Caco-2 (cell line): Measurements from ENCODE around the gene RPL35A. TPM values are rescaled to one million over a fixed set of nuclear protein-coding genes. Genes with fewer than 3 reads are reported as not detected.
"Not testable (repeated sequence)": the region's sequence is repeated elsewhere in the genome, so short reads cannot be mapped to it uniquely, and the experiment has no call there.

ENCODE experiments used
- BruUV-seq: library from RNA; stranded (reverse); fragments of 400-500 nt; replicated peaks from 2 replicates; lab custom pipeline; 2021; lab: Mats Ljungman, UMichigan
- CTCF ChIA-PET: fragments of 300-600 bp; sonication (Branson Sonifier 250); formaldehyde crosslinking; loops from one replicate; lab custom pipeline; 2022; ENCODE audit warnings: antibody characterized with exemption; lab: Charles Lee
- POLR2A ChIA-PET: fragments of 300-600 bp; sonication (Branson Sonifier 250); formaldehyde crosslinking; loops from one replicate; lab custom pipeline; 2022; ENCODE audit warnings: antibody characterized with exemption; lab: Charles Lee
- DNase-seq, 2 experiments: peaks; one replicate each; pipeline versions ENCODE4 v3.0.0 to v3.0.0-alpha.2; 2020 to 2022
- H3K27me3 ChIP-seq: replicated peaks from 2 replicates; pipeline ENCODE4 v1.6.0; 2011; ENCODE audit warnings: low read length; ENCODE audit not compliant: control insufficient read depth, insufficient read depth
- H3K36me3 ChIP-seq: 2 replicates; pipeline ENCODE4 v1.5.1; 2011; ENCODE audit warnings: low read length; ENCODE audit not compliant: control insufficient read depth, insufficient read depth
- H3K4me1 ChIP-seq: fragments of 250-450 bp; sonication (Bioruptor Pico); 2 replicates; pipeline ENCODE4 v1.5.1; 2020; ENCODE audit warnings: mild to moderate bottlenecking
- H3K4me3 ChIP-seq: 2 replicates; pipeline ENCODE4 v1.5.1; 2011; ENCODE audit warnings: low read depth, mild to moderate bottlenecking, control low read depth, low read length
- H3K9me3 ChIP-seq: fragments of 250-450 bp; sonication (Bioruptor Pico); 2 replicates; pipeline ENCODE4 v1.5.1; 2020; ENCODE audit warnings: mild to moderate bottlenecking, moderate library complexity
- H3K27ac Mint-ChIP-seq: one replicate; pipeline ENCODE4 v1.8.0; 2022; ENCODE audit warnings: mixed read lengths; ENCODE audit not compliant: unreplicated experiment
- H3K27me3 Mint-ChIP-seq: one replicate; pipeline ENCODE4 v1.8.0; 2022; ENCODE audit warnings: mixed read lengths; ENCODE audit not compliant: insufficient read depth, unreplicated experiment
- H3K36me3 Mint-ChIP-seq: one replicate; pipeline ENCODE4 v1.8.0; 2022; ENCODE audit warnings: mild to moderate bottlenecking, mixed read lengths; ENCODE audit not compliant: insufficient read depth, unreplicated experiment
- H3K4me1 Mint-ChIP-seq: one replicate; pipeline ENCODE4 v1.8.0; 2022; ENCODE audit warnings: low read depth, mixed read lengths; ENCODE audit not compliant: unreplicated experiment
- H3K4me3 Mint-ChIP-seq: one replicate; pipeline ENCODE4 v1.8.0; 2022; ENCODE audit warnings: mild to moderate bottlenecking, moderate library complexity, mixed read lengths; ENCODE audit not compliant: unreplicated experiment
- H3K9me3 Mint-ChIP-seq: one replicate; pipeline ENCODE4 v1.8.0; 2022; ENCODE audit warnings: mixed read lengths; ENCODE audit not compliant: unreplicated experiment
- CTCF ChIP-seq, 2 experiments: fragments of 200-600 bp in 1 of 2; IDR thresholded peaks; 1 replicate in 1 of 2; 2 replicates in 1 of 2; pipeline versions ENCODE4 v1.5.1 to v1.8.0; 2011 to 2022; ENCODE audit warnings: antibody characterized with exemption in 1 of 2, control low read depth in 1 of 2, inconsistent platforms in 1 of 2, low read depth in 1 of 2, low read length in 1 of 2, mild to moderate bottlenecking in 1 of 2, moderate library complexity in 1 of 2; ENCODE audit not compliant: insufficient read depth in 1 of 2, severe bottlenecking in 1 of 2, unreplicated experiment in 1 of 2
- intact Hi-C: fragments of 100-400 bp; cut with micrococcal nuclease; formaldehyde crosslinking; loops from one replicate; pipeline ENCODE4 v1.10.0; 2022; ENCODE audit not compliant: unreplicated experiment
- total RNA-seq: library from RNA; stranded (reverse); gene quantifications from 2 replicates; pipeline ENCODE4 v1.2.3, GENCODE V29; 2022

RPL35A gene
- total RNA-seq, 1 experiment from 2014 or later = 880 TPM

DNA sequence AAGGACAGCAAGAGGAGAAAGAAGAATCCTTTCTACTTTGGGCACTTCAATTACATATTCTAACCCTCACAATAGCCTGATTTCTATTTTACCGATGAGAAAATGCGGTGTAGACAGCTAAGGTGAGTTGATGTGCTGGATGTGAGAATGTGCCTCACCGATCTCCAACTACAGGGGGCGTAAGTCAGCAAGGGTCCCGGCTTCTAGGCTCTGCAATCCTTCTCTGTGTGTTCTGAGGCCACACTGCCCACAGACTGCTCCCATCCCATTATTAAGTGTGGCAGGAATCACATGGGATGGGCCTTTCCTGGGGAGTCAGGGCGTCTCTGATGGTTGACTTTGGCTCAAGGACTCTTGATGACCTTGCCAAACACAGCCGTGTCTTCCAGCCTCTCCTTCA, 23.6 kb upstream of the RPL35A start:
- no peaks in the 10 kb centered on the region for H3K36me3 ChIP-seq
- no TSS peak for BruUV-seq
- intact Hi-C loops = no loop called here
- no peak overlapping the region for H3K4me3 Mint-ChIP-seq
- H3K4me1 Mint-ChIP-seq = no peaks in the 10 kb centered on the region
- no peaks in the 10 kb centered on the region for H3K9me3 ChIP-seq
- DNase-seq = no peak
- no peaks in the 10 kb centered on the region for H3K36me3 Mint-ChIP-seq
- H3K27me3 Mint-ChIP-seq = no peaks in the 10 kb centered on the region
- H3K27me3 ChIP-seq = no peaks in the 10 kb centered on the region
- H3K4me3 ChIP-seq = no peak overlapping the region
- H3K9me3 Mint-ChIP-seq = no peaks in the 10 kb centered on the region
- ChIA-PET POLR2A (no interaction called here), CTCF (no interaction called here)
- peak in 1 of 2 experiments; percentile 30 for TF ChIP-seq CTCF (IDR thresholded peaks at IDR 0.05; ENCODE audit: insufficient read depth in 1 of 2, low read depth in 1 of 2, low read length in 1 of 2, severe bottlenecking in 1 of 2, unreplicated experiment in 1 of 2)
- no peaks in the 10 kb centered on the region for H3K4me1 ChIP-seq
- H3K27ac Mint-ChIP-seq = no peak overlapping the region

GRCh38 chr3:197927578-197927977, 22.4 kb upstream of the RPL35A start:
- BruUV-seq, POLR2A ChIA-PET, H3K9me3 Mint-ChIP-seq, intact Hi-C loops, H3K4me3 ChIP-seq, H3K27ac Mint-ChIP-seq, H3K9me3 ChIP-seq, H3K36me3 ChIP-seq, CTCF ChIA-PET, H3K36me3 Mint-ChIP-seq, H3K4me1 Mint-ChIP-seq, H3K27me3 Mint-ChIP-seq, H3K27me3 ChIP-seq, H3K4me3 Mint-ChIP-seq, H3K4me1 ChIP-seq, DNase-seq: not testable (repeated sequence)

DNA sequence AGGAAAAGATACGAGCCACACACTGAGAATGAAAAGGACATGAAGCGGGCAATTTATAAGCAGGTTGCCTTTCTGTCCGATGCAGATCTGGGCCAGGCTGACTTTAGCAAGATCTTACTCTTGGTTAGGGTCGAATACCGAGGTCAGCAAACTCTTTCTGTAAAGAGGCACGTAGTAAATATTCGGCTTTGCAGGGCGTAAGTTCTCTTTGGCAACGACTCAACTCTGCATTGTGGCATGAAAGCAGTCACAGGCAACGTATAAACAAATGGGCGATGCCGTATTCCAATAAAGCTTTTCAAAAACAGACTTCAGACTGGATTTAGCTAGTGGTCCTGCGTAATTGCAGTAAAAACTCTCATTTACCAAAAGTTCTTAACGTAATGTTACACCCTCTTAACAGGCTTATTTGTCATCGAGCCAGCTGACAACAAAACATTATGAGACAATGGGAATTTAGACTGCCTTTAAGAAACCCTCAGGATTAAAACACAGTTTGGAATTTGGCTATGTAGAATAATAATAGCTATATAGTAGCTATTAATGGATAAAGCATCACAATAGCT, 13.1 kb upstream of the RPL35A start:
- CTCF ChIA-PET = no interaction called here
- H3K36me3 Mint-ChIP-seq = no peaks in the 10 kb centered on the region
- no peaks in the 10 kb centered on the region for H3K4me1 Mint-ChIP-seq
- no peak for DNase-seq
- intact Hi-C loops = no loop called here
- H3K27me3 Mint-ChIP-seq = peaks cover 3% of the 10 kb centered on the region
- no peaks in the 10 kb centered on the region for H3K27me3 ChIP-seq
- H3K9me3 ChIP-seq = no peaks in the 10 kb centered on the region
- no peak for TF ChIP-seq CTCF (IDR thresholded peaks at IDR 0.05; ENCODE audit: insufficient read depth in 1 of 2, low read depth in 1 of 2, low read length in 1 of 2, severe bottlenecking in 1 of 2, unreplicated experiment in 1 of 2)
- no peaks in the 10 kb centered on the region for H3K4me1 ChIP-seq
- POLR2A ChIA-PET = no interaction called here
- BruUV-seq = no TSS peak
- no peak overlapping the region for H3K4me3 ChIP-seq
- H3K9me3 Mint-ChIP-seq = no peaks in the 10 kb centered on the region
- H3K4me3 Mint-ChIP-seq = no peak overlapping the region
- H3K36me3 ChIP-seq = no peaks in the 10 kb centered on the region
- no peak overlapping the region for H3K27ac Mint-ChIP-seq
